Measurements from ENCODE around the gene SMTNL1. TPM values are rescaled to one million over a fixed set of nuclear protein-coding genes. Genes with fewer than 3 reads are reported as not detected.
A peak's percentile ranks its signal among the peaks of the same experiment; 100 is the strongest.

SMTNL1 gene
- total RNA-seq, 1 experiment from 2014 or later = 0.26 TPM

DNA sequence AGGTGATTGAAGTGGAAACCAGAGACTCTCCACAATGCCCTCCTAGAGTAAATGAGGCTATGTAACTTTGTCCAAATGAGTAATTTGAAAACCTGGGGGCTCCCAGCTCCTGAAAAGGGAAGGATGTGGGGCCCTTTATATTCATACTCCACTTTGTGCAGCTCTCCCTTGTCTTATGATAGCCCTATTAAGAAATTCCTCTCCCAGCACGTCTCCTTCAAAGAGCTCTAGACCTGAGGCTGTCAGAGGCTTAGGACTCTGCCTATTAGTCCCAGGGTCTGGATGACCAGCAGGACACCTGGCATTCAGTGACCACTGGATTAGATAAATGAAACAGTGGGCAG is 24.0 kb upstream of the SMTNL1 start (continued):
- TF ChIP-seq ARID4B (CRISPR knock-in tag; IDR thresholded peaks at IDR 0.05; ENCODE audit: borderline replicate concordance) (no peak), EMX1 (CRISPR knock-in tag; IDR thresholded peaks at IDR 0.05) (no peak), KAT7 (CRISPR knock-in tag; IDR thresholded peaks at IDR 0.05; ENCODE audit: borderline replicate concordance) (no peak), SP1 (CRISPR knock-in tag; conservative IDR thresholded peaks at IDR 0.05) (no peak)

- no peaks in the 10 kb centered on the region for H3K9me3 Mint-ChIP-seq
- peak; percentile 70 for DNase-seq (ENCODE audit: low spot score)
- CTCF ChIA-PET = interaction anchor here (0.6 to 6.9 kb wide), 16 partner anchors 13 to 190 kb away, joined by 3 to 147 read pairs (median 4); partner anchors contain the start of genes RTN4RL2 and UBE2L6
- peak overlapping the region; percentile 93 for H3K4me3 Mint-ChIP-seq
- POLR2A ChIA-PET = interaction anchor here (0.6 to 3.9 kb wide), 6 partner anchors 12 to 125 kb away, joined by 3 to 37 read pairs (median 4); no protein-coding TSS in a partner anchor
- peaks cover 22% of the 10 kb centered on the region for H3K27me3 Mint-ChIP-seq (ENCODE audit: low read depth)
- peak; percentile 58 for ATAC-seq
- no peaks in the 10 kb centered on the region for H3K36me3 Mint-ChIP-seq
- no peak overlapping the region for H3K27ac Mint-ChIP-seq
- H3K4me1 Mint-ChIP-seq = peaks cover 20% of the 10 kb centered on the region
- TF ChIP-seq FOXK1 (CRISPR knock-in tag; IDR thresholded peaks at IDR 0.05) (peak; percentile 65; the same call in 1 of the 2 replicates), TP53 (CRISPR knock-in tag; IDR thresholded peaks at IDR 0.05) (no peak), HMGA2 (CRISPR knock-in tag; IDR thresholded peaks at IDR 0.05) (no peak), ATF1 (CRISPR knock-in tag; IDR thresholded peaks at IDR 0.05) (no peak), CREB1 (CRISPR knock-in tag; IDR thresholded peaks at IDR 0.05) (no peak), FOXP4 (CRISPR knock-in tag; IDR thresholded peaks at IDR 0.05) (0 out of 2 replicates have a peak, but pooled peaks have one; percentile 2), AR (CRISPR knock-in tag; IDR thresholded peaks at IDR 0.05) (no peak), CTCF (IDR thresholded peaks at IDR 0.05) (no peak), FOXP1 (CRISPR knock-in tag; IDR thresholded peaks at IDR 0.05; ENCODE audit: borderline replicate concordance) (peak; percentile 56; the same call in 1 of the 2 replicates), FOXJ3 (CRISPR knock-in tag; IDR thresholded peaks at IDR 0.05; ENCODE audit: borderline replicate concordance) (no peak), TEAD1 (CRISPR knock-in tag; IDR thresholded peaks at IDR 0.05) (no peak), RELA (CRISPR knock-in tag; IDR thresholded peaks at IDR 0.05; ENCODE audit: borderline replicate concordance) (peak; percentile 58; the same call in 1 of the 2 replicates)
- TF ChIP-seq, protein P1, sequence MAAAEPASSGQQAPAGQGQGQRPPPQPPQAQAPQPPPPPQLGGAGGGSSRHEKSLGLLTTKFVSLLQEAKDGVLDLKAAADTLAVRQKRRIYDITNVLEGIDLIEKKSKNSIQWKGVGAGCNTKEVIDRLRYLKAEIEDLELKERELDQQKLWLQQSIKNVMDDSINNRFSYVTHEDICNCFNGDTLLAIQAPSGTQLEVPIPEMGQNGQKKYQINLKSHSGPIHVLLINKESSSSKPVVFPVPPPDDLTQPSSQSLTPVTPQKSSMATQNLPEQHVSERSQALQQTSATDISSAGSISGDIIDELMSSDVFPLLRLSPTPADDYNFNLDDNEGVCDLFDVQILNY (CRISPR knock-in tag; IDR thresholded peaks at IDR 0.05) = no peak
- TF ChIP-seq, protein P2, sequence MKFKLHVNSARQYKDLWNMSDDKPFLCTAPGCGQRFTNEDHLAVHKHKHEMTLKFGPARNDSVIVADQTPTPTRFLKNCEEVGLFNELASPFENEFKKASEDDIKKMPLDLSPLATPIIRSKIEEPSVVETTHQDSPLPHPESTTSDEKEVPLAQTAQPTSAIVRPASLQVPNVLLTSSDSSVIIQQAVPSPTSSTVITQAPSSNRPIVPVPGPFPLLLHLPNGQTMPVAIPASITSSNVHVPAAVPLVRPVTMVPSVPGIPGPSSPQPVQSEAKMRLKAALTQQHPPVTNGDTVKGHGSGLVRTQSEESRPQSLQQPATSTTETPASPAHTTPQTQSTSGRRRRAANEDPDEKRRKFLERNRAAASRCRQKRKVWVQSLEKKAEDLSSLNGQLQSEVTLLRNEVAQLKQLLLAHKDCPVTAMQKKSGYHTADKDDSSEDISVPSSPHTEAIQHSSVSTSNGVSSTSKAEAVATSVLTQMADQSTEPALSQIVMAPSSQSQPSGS (CRISPR knock-in tag; IDR thresholded peaks at IDR 0.05; ENCODE audit: borderline replicate concordance, low read depth) = no peak
- TF ChIP-seq, protein P3, sequence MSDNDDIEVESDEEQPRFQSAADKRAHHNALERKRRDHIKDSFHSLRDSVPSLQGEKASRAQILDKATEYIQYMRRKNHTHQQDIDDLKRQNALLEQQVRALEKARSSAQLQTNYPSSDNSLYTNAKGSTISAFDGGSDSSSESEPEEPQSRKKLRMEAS (CRISPR knock-in tag; IDR thresholded peaks at IDR 0.05) = peak; percentile 80
- TF ChIP-seq, protein P4, sequence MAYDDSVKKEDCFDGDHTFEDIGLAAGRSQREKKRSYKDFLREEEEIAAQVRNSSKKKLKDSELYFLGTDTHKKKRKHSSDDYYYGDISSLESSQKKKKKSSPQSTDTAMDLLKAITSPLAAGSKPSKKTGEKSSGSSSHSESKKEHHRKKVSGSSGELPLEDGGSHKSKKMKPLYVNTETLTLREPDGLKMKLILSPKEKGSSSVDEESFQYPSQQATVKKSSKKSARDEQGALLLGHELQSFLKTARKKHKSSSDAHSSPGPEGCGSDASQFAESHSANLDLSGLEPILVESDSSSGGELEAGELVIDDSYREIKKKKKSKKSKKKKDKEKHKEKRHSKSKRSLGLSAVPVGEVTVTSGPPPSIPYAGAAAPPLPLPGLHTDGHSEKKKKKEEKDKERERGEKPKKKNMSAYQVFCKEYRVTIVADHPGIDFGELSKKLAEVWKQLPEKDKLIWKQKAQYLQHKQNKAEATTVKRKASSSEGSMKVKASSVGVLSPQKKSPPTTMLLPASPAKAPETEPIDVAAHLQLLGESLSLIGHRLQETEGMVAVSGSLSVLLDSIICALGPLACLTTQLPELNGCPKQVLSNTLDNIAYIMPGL (CRISPR knock-in tag; IDR thresholded peaks at IDR 0.05) = peak; percentile 47; the same call in 1 of the 2 replicates
Observed at GRCh38 chr11:57513911-57514537, 23.4 kb upstream of the SMTNL1 start.

Measured in WTC11 (cell line).